ENCODE data around the gene ATP2C2.

ATP2C2 gene

GRCh38 chr16:84481051-84481735, 112.9 kb downstream of the ATP2C2 start:
- no peak for TF ChIP-seq EZH2phosphoT487 (IDR thresholded peaks at IDR 0.05; ENCODE audit: borderline replicate concordance)
- TF ChIP-seq, protein P1, sequence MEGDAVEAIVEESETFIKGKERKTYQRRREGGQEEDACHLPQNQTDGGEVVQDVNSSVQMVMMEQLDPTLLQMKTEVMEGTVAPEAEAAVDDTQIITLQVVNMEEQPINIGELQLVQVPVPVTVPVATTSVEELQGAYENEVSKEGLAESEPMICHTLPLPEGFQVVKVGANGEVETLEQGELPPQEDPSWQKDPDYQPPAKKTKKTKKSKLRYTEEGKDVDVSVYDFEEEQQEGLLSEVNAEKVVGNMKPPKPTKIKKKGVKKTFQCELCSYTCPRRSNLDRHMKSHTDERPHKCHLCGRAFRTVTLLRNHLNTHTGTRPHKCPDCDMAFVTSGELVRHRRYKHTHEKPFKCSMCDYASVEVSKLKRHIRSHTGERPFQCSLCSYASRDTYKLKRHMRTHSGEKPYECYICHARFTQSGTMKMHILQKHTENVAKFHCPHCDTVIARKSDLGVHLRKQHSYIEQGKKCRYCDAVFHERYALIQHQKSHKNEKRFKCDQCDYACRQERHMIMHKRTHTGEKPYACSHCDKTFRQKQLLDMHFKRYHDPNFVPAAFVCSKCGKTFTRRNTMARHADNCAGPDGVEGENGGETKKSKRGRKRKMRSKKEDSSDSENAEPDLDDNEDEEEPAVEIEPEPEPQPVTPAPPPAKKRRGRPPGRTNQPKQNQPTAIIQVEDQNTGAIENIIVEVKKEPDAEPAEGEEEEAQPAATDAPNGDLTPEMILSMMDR (conservative IDR thresholded peaks at IDR 0.05; ENCODE audit: low read length) = no peak
- Histone ChIP-seq H3K4me1 (ENCODE audit: insufficient read depth, low read length, poor library complexity, severe bottlenecking) (no peaks in the 10 kb centered on the region), H3K79me2 (ENCODE audit: insufficient read depth, low read length) (no peaks in the 10 kb centered on the region), H3K9me2 (replicated peaks; ENCODE audit: low read depth, low read length) (no peaks in the 10 kb centered on the region), H3F3A (ENCODE audit: low read depth) (no peaks in the 10 kb centered on the region), H3K9me3 (ENCODE audit: insufficient read depth, low read depth, low read length) (no peaks in the 10 kb centered on the region), H3K27me3 (ENCODE audit: insufficient read depth, low read length, poor library complexity, severe bottlenecking) (no peaks in the 10 kb centered on the region), H3K4me2 (ENCODE audit: low read depth, low read length, poor library complexity, severe bottlenecking) (no peak overlapping the region), H3K4me3 (ENCODE audit: low read length, poor library complexity, severe bottlenecking) (no peak overlapping the region), H3K36me3 (ENCODE audit: insufficient read depth, low read length) (no peaks in the 10 kb centered on the region), H4K20me1 (ENCODE audit: insufficient read depth, low read length, poor library complexity, severe bottlenecking) (no peaks in the 10 kb centered on the region), H3K9ac (ENCODE audit: low read depth, low read length, poor library complexity, severe bottlenecking) (no peak overlapping the region), H2AFZ (ENCODE audit: low read length) (no peak overlapping the region)

GRCh38 chr16:84482001-84482891, 113.9 kb downstream of the ATP2C2 start:
- H3K4me1 ChIP-seq (ENCODE audit: insufficient read depth, low read length, poor library complexity, severe bottlenecking) = no peaks in the 10 kb centered on the region
- H4K20me1 ChIP-seq (ENCODE audit: insufficient read depth, low read length, poor library complexity, severe bottlenecking) = no peaks in the 10 kb centered on the region
- no peak for TF ChIP-seq EZH2phosphoT487 (IDR thresholded peaks at IDR 0.05; ENCODE audit: borderline replicate concordance)
- TF ChIP-seq, protein P1 (conservative IDR thresholded peaks at IDR 0.05; ENCODE audit: low read length) = no peak
- H3K79me2 ChIP-seq (ENCODE audit: insufficient read depth, low read length) = no peaks in the 10 kb centered on the region
- no peaks in the 10 kb centered on the region for H3K9me3 ChIP-seq (ENCODE audit: insufficient read depth, low read depth, low read length)
- no peak overlapping the region for H2AFZ ChIP-seq (ENCODE audit: low read length)
- H3K36me3 ChIP-seq (ENCODE audit: insufficient read depth, low read length) = no peaks in the 10 kb centered on the region
- H3F3A ChIP-seq (ENCODE audit: low read depth) = no peaks in the 10 kb centered on the region
- H3K9ac ChIP-seq (ENCODE audit: low read depth, low read length, poor library complexity, severe bottlenecking) = no peak overlapping the region
- H3K27me3 ChIP-seq (ENCODE audit: insufficient read depth, low read length, poor library complexity, severe bottlenecking) = no peaks in the 10 kb centered on the region
- H3K9me2 ChIP-seq (replicated peaks; ENCODE audit: low read depth, low read length) = no peaks in the 10 kb centered on the region
- H3K4me3 ChIP-seq (ENCODE audit: low read length, poor library complexity, severe bottlenecking) = no peak overlapping the region
- H3K4me2 ChIP-seq (ENCODE audit: low read depth, low read length, poor library complexity, severe bottlenecking) = no peak overlapping the region

DNA sequence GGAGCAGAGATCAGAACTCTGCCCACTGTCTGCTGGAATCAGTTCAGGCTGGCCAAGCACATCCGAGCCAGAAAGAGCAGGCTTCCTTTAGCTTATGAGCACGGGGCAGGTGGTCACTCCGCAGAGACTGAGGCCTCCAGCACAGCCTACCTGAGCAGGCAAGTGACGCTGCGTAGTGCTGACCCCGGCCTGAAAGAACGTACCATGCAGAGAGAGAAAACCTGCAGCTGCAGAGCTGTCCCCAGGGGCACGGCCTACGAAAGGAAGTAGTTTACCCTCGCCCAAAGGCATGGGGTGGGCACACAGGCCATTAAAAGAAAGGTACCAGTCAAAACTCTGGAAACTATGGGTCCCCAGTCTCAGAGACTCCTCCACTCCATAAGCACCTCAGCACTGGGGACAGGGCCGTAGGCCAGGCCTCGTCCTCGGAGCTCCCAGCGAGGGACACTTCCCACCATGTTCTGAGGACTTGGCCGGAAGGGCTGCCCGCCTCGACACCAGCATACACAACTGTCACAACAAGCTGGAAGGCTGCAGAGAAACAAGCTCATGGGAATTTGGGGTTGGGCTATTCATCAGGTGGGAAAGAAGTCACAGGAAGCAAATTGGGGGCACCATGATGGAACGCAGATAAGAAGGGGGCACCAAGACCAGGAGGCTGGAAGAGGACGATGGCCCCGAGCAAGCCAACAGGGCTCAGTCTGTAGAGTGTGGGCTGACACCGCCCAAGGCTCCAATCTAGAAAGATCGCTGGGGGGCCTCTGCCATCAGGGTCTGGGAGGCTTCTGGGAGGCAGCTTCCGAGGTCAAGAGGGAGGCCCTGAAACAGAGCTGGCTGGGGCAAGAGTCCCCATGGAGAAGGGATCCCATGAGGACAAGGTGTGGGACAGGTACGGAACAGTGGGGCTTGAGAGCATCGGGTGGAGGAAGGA, 114.9 kb downstream of the ATP2C2 start:
- Histone ChIP-seq H3K9me3 (ENCODE audit: insufficient read depth, low read depth, low read length) (no peaks in the 10 kb centered on the region), H3F3A (ENCODE audit: low read depth) (no peaks in the 10 kb centered on the region), H4K20me1 (ENCODE audit: insufficient read depth, low read length, poor library complexity, severe bottlenecking) (no peaks in the 10 kb centered on the region), H3K9ac (ENCODE audit: low read depth, low read length, poor library complexity, severe bottlenecking) (no peak overlapping the region), H3K4me2 (ENCODE audit: low read depth, low read length, poor library complexity, severe bottlenecking) (no peak overlapping the region), H2AFZ (ENCODE audit: low read length) (no peak overlapping the region), H3K4me1 (ENCODE audit: insufficient read depth, low read length, poor library complexity, severe bottlenecking) (no peaks in the 10 kb centered on the region), H3K4me3 (ENCODE audit: low read length, poor library complexity, severe bottlenecking) (no peak overlapping the region), H3K79me2 (ENCODE audit: insufficient read depth, low read length) (no peaks in the 10 kb centered on the region), H3K9me2 (replicated peaks; ENCODE audit: low read depth, low read length) (no peaks in the 10 kb centered on the region), H3K27me3 (ENCODE audit: insufficient read depth, low read length, poor library complexity, severe bottlenecking) (no peaks in the 10 kb centered on the region), H3K36me3 (ENCODE audit: insufficient read depth, low read length) (no peaks in the 10 kb centered on the region)
- TF ChIP-seq EZH2phosphoT487 (IDR thresholded peaks at IDR 0.05; ENCODE audit: borderline replicate concordance) = no peak
- TF ChIP-seq, protein P1 (conservative IDR thresholded peaks at IDR 0.05; ENCODE audit: low read length) = no peak

Data from Loucy (cell line).